Activated T-helper 9 cell treated with anti-CD3 and anti-CD28 coated beads, Interleukin-2, amount 50 U/mL, for 16 hours (primary cell): ENCODE data around the gene DMD.
"Not testable (repeated sequence)": the region's sequence is repeated elsewhere in the genome, so short reads cannot be mapped to it uniquely, and the experiment has no call there.

Experiments
- DNase-seq: peaks from one replicate; pipeline ENCODE4 v3.0.0-alpha.2; 2020; ENCODE audit warnings: low read depth

DMD gene

GRCh38 chrX:33211356-33212260 is at the start of gene DMD:
Gene DMD (minus strand): TSS chrX:33211549. CDS start chrX:33211312, 237 bp downstream.
- DNase-seq, result no peak

DNA sequence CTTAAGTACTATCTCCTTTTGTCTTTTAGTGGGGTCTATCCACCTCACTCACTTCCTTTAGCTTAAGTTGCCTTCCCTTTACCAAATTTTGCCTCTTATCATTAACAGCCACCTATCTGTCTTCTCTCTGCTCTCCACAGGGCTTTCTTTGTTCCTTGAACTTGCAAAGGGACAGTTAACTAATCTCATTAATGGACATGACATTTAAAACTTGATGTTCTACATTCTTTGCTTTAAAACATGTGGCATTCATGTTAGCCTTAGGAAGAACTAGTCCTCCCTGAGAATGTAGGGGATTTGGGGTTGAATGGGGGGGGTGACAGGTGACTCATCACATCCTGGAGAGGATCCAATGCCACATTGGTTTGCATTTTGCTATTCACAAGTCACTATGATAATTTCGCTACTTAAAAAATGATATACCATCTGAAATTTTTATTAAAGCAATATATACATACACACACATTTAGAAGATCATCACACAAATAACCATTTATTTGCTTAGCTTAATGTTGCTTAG is 41.0 kb upstream of the DMD start:
- no peak for DNase-seq

- DNase-seq, result no peak
Observed at GRCh38 chrX:33218819-33219218, 7.5 kb upstream of the DMD start.

GRCh38 chrX:33210156-33210555 is 1.2 kb downstream of the DMD start:
- no peak for DNase-seq

DNA sequence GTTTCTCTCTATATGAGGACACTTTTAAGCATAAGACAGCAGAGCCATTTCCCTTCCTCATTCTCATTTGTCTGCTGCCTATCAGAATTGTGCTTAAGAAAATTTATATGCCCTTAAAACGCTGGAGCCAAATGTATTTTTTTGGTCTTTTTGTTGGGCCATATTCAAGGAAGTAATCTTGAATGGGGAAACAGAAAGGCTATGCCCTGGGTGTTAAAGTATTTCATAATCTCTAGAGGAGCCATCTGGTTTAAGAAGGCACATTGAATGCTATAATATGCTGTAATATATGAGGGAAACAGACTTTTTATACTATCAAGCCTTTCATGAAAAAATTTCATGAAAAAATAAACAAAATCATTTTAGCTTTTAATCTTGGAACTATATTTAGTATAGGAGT is 4.3 kb downstream of the DMD start:
- no peak for DNase-seq

DNA sequence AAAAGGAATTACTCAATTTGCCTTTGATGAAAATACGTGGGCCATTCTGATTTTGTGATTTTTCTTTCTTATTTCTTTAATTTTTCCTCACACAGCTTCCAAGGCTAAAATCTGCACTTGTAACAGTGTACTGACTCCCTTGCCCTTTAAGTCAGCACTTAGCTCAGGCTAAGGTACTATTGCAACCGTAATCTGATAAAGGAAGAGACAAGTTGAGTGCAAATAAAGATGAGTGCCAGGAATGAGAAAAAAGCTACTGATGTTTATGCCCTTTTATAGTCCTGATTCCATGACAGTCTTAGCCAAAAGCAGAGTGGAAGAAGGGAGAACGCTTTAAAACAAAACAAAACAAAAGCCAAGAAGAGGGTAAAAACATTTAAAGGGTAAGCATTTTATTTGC is 6.0 kb downstream of the DMD start:
- no peak for DNase-seq

GRCh38 chrX:33204889-33205288 is 6.5 kb downstream of the DMD start:
- no peak for DNase-seq

GRCh38 chrX:33198561-33199279 is 12.6 kb downstream of the DMD start:
- no peak for DNase-seq

DNA sequence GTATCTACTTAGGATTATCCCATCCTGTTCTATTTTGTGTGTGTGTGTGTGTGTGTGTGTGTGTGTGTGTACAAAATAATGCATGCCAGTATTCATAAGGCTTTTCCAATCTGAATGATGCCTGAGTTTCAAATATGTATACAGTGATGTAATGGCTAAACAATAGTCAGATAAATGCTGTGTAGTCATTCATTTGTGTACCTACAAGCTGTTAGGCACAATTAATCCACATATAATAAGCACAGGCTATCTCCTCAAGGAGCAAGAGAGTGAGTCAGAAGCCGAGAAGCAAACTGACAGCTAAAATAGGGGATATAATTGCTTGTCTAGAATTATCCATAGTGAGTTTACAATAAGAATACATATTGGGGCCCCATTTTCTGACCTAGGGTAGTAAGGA is 15.7 kb downstream of the DMD start:
- DNase-seq, result no peak

- no peak for DNase-seq
Observed at GRCh38 chrX:33194876-33195433, 16.4 kb downstream of the DMD start.

- DNase-seq, result no peak
Observed at GRCh38 chrX:33194289-33194688, 17.1 kb downstream of the DMD start.

GRCh38 chrX:33190016-33190415 is 21.3 kb downstream of the DMD start:
- DNase-seq, result no peak

- no peak for DNase-seq
Observed at GRCh38 chrX:33188881-33189280, 22.5 kb downstream of the DMD start.

GRCh38 chrX:33188286-33188685 is 23.1 kb downstream of the DMD start:
- no peak for DNase-seq

- DNase-seq, result not testable (repeated sequence)
Observed at GRCh38 chrX:33184803-33185202, 26.5 kb downstream of the DMD start.

- no peak for DNase-seq
Observed at GRCh38 chrX:33183361-33183760, 28.0 kb downstream of the DMD start.

DNA sequence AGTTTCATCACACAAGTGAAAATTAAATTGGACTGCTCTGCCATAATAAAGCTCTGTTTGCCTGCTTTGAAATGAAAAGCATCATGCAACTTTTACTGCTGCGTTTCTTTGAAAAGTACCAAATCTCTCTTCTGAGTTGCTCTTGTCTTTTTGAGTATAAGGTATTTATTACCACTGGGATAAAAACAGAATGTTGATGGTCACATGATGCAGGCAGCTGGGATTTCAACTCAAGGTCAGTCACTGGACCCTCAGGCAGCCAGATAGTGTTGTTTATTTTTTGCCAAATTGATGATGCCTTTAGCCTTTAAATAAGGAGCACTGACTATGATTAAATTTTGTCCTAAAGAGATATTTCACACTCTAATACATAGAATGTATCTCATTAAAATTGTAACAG is 32.7 kb downstream of the DMD start:
- no peak for DNase-seq

DNA sequence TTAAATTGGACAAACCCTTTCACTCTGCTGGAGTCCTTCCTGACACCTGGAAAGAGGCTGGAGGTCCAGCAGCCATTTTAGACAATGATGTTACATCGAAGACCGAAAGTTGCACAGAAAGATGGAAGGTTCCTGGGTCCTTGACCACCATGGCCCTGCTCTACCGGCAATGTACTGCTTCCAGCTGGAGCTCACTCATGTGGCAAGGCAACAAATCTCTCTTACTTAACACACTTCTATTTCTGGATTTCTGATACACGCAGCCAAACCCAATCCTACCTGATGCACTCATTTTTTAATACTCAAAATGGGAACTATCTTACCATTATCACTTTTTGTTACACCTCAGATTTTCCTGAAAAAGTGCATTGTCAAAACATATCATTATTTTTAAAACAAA is 33.1 kb downstream of the DMD start:
- DNase-seq, result no peak

- no peak for DNase-seq
Observed at GRCh38 chrX:33175201-33175600, 36.1 kb downstream of the DMD start.

DNA sequence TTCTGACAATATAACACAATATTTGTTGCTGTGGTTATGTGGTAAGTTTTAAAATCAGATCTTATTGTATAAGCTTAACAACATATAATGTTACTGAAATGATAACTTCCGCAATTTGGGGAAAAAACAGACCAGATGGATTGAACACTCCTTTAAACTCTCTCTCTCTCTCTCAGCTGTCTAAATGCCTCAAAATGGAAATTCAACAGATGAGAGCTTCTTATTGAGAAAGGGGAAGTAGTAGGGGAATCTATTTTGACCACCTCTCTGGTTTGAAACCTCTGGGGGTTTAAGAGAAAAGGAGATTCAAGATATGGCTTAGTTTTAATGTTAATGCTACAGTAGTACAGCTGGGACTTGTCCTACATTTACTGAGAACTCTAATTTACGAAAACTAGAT is 40.3 kb downstream of the DMD start:
- no peak for DNase-seq

GRCh38 chrX:33161829-33162228 is 49.5 kb downstream of the DMD start:
- no peak for DNase-seq

- no peak for DNase-seq
Observed at GRCh38 chrX:33160273-33160672, 51.1 kb downstream of the DMD start.
